Fibroblast of lung (primary cell): ENCODE results near the gene DIS3L2. TPM values are rescaled to one million over a fixed set of nuclear protein-coding genes. Genes with fewer than 3 reads are reported as not detected.
A peak's percentile ranks its signal among the peaks of the same experiment; 100 is the strongest.

Experiments used
- DNase-seq, 2 donors: peaks; one replicate each; pipeline versions ENCODE4 v3.0.0 to v3.0.0-alpha.2; 2010; ENCODE audit warnings: low read depth in 2 of 2
- H2AFZ ChIP-seq: 2 replicates; pipeline ENCODE4 v1.5.1; 2012; ENCODE audit warnings: low read length, control low read depth, inconsistent platforms
- H3K27ac ChIP-seq: 2 replicates; pipeline ENCODE4 v1.5.1; 2011; ENCODE audit warnings: low read length, control low read depth; ENCODE audit not compliant: insufficient read depth
- H3K27me3 ChIP-seq: 2 replicates; pipeline ENCODE4 v1.5.1; 2011; ENCODE audit warnings: mild to moderate bottlenecking, low read length; ENCODE audit not compliant: control insufficient read depth, insufficient read depth
- H3K36me3 ChIP-seq: 2 replicates; pipeline ENCODE4 v1.5.1; 2011; ENCODE audit warnings: low read length; ENCODE audit not compliant: control insufficient read depth, insufficient read depth
- H3K4me1 ChIP-seq: 2 replicates; pipeline ENCODE4 v1.5.1; 2011; ENCODE audit warnings: low read length; ENCODE audit not compliant: control insufficient read depth, insufficient read depth; ENCODE audit errors: extremely low read depth
- H3K4me2 ChIP-seq: 2 replicates; pipeline ENCODE4 v1.5.1; 2011; ENCODE audit warnings: low read length, control low read depth; ENCODE audit not compliant: insufficient read depth; ENCODE audit errors: extremely low read depth
- H3K4me3 ChIP-seq, 4 experiments: fragments of 200-600 bp in 1 of 4; sonication (generic) in 1 of 4; replicated peaks in 1 of 4; 2 replicates each; pipeline ENCODE4 v1.5.1; 2011 to 2016; ENCODE audit warnings: low read length in 4 of 4, low read depth in 3 of 4, mild to moderate bottlenecking in 3 of 4, control low read depth in 2 of 4, inconsistent platforms in 1 of 4, mixed read lengths in 1 of 4; ENCODE audit not compliant: insufficient read depth in 1 of 4; ENCODE audit errors: control extremely low read depth in 1 of 4
- H3K79me2 ChIP-seq: 2 replicates; pipeline ENCODE4 v1.5.1; 2012; ENCODE audit warnings: mild to moderate bottlenecking, low read length, inconsistent platforms; ENCODE audit not compliant: control insufficient read depth, insufficient read depth
- H3K9ac ChIP-seq: 2 replicates; pipeline ENCODE4 v1.5.1; 2011; ENCODE audit warnings: mild to moderate bottlenecking, low read length, control low read depth; ENCODE audit not compliant: insufficient read depth
- H3K9me3 ChIP-seq: 2 replicates; pipeline ENCODE4 v1.5.1; 2012; ENCODE audit warnings: low read depth, low read length; ENCODE audit not compliant: control insufficient read depth, insufficient read depth
- H4K20me1 ChIP-seq: 2 replicates; pipeline ENCODE4 v1.5.1; 2011; ENCODE audit warnings: low read length; ENCODE audit not compliant: control insufficient read depth, insufficient read depth; ENCODE audit errors: extremely low read depth
- EZH2 ChIP-seq: IDR thresholded peaks from 2 replicates; pipeline ENCODE4 v1.5.1; 2012; ENCODE audit warnings: low read length, control low read depth, mild to moderate bottlenecking; ENCODE audit errors: missing control alignments
- polyA plus RNA-seq, 2 donors: library from polyadenylated mRNA; depleted of rRNA in 1 of 2; stranded (reverse) in 1 of 2; unstranded in 1 of 2; fragments of >200 nt; gene quantifications; 2 replicates each; pipeline ENCODE4 v1.2.1, GENCODE V29; 2011 to 2012; ENCODE audit warnings: missing spikeins in 1 of 2
- total RNA-seq: library from RNA; depleted of rRNA; stranded (reverse); fragments of >200 nt; gene quantifications from 2 replicates; pipeline ENCODE4 v1.2.1, GENCODE V29; 2014
- TF ChIP-seq, protein P1 (sequence below), 2 donors: IDR thresholded peaks in 1 of 2; conservative IDR thresholded peaks in 1 of 2; 1 replicate in 1 of 2; 2 replicates in 1 of 2; pipeline ENCODE4 v1.5.1; 2011 to 2012; ENCODE audit warnings: low read length in 2 of 2, control low read depth in 1 of 2, inconsistent platforms in 1 of 2, low read depth in 1 of 2, mild to moderate bottlenecking in 1 of 2

Gene DIS3L2
- total and polyA plus RNA-seq, 2 donors (not counting 1 experiment from before 2014, with no cell fraction given), result 5.2 to 15.2 TPM

DNA sequence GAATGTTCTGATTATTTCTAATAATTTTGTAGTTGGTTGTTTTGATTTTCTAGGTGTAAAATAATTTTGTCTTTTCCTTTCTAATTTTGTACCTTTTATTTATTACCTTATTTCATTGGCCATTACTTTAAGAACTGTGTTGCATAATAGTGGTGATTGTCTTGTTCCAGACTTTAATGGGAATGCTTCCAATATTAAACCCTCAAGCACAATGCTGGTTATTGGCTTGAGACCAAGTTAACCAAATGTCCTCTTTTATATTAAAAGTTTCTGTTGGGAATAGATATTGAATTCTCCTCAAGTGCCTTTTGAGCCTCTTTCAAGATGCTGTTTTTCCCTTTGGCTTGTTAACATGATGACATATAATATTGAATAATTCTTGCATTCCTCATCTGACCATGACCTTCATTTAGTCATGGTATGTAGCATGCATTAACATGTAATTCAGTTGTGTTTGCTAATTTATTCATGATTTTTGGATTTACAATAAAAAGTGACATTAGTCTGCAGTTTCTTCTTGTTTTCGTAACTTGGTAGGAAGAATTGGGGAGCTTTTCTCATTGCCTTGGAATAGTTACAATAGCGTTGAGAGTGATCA is 141.7 kb downstream of the DIS3L2 start:
- Histone ChIP-seq H3K27me3 (no peaks in the 10 kb centered on the region), H3K27ac (no peak overlapping the region), H3K9me3 (no peaks in the 10 kb centered on the region), H3K79me2 (no peaks in the 10 kb centered on the region), H3K4me1 (no peaks in the 10 kb centered on the region), H3K4me2 (no peak overlapping the region), H3K9ac (no peak overlapping the region), H3K36me3 (no peaks in the 10 kb centered on the region), H4K20me1 (no peaks in the 10 kb centered on the region), H3K4me3 (no peak overlapping the region), H2AFZ (no peak overlapping the region)
- no peak for TF ChIP-seq EZH2
- TF ChIP-seq, protein P1, sequence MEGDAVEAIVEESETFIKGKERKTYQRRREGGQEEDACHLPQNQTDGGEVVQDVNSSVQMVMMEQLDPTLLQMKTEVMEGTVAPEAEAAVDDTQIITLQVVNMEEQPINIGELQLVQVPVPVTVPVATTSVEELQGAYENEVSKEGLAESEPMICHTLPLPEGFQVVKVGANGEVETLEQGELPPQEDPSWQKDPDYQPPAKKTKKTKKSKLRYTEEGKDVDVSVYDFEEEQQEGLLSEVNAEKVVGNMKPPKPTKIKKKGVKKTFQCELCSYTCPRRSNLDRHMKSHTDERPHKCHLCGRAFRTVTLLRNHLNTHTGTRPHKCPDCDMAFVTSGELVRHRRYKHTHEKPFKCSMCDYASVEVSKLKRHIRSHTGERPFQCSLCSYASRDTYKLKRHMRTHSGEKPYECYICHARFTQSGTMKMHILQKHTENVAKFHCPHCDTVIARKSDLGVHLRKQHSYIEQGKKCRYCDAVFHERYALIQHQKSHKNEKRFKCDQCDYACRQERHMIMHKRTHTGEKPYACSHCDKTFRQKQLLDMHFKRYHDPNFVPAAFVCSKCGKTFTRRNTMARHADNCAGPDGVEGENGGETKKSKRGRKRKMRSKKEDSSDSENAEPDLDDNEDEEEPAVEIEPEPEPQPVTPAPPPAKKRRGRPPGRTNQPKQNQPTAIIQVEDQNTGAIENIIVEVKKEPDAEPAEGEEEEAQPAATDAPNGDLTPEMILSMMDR (conservative IDR thresholded peaks at IDR 0.05 in 1 of 2, IDR thresholded peaks at IDR 0.05 in 1 of 2; ENCODE audit: low read depth in 1 of 2, low read length in 2 of 2), result no peak
- DNase-seq, result peak; percentile 45 to 57

DNA sequence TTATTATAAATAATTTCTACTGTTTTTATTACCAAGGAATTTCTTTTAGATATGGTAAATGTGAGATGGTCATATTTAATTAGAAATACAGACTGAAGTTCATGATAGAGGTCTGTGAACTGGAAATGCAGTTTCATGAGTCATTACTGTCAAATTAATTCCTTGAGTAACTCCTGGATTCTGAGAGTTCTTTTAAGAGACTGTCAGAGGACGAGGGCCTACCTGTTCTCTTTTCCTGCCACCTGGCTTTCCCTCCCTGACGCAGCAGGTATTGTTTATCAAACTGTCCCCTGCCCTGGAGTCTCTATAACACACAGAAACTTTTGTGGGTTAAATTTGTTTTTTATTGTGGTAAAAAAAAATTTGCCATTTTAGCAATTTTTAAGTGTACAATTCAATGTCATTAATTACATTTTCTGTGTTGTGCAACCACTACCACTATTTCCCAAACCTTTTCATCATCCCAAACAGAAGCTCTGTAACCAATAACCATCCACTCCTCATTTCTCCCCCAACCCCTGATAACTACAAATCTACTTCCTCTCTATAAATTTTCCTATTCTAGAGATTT is 142.6 kb downstream of the DIS3L2 start:
- Histone ChIP-seq H3K9ac (no peak overlapping the region), H3K79me2 (no peaks in the 10 kb centered on the region), H3K4me1 (no peaks in the 10 kb centered on the region), H3K4me3 (no peak overlapping the region), H3K27ac (no peak overlapping the region), H3K4me2 (no peak overlapping the region), H3K36me3 (no peaks in the 10 kb centered on the region), H3K27me3 (no peaks in the 10 kb centered on the region), H3K9me3 (no peaks in the 10 kb centered on the region), H2AFZ (no peak overlapping the region), H4K20me1 (no peaks in the 10 kb centered on the region)
- peak in 1 of 2 donors; percentile 19 for DNase-seq
- TF ChIP-seq EZH2, result no peak
- TF ChIP-seq, protein P1 (conservative IDR thresholded peaks at IDR 0.05 in 1 of 2, IDR thresholded peaks at IDR 0.05 in 1 of 2; ENCODE audit: low read depth in 1 of 2, low read length in 2 of 2), result no peak

DNA sequence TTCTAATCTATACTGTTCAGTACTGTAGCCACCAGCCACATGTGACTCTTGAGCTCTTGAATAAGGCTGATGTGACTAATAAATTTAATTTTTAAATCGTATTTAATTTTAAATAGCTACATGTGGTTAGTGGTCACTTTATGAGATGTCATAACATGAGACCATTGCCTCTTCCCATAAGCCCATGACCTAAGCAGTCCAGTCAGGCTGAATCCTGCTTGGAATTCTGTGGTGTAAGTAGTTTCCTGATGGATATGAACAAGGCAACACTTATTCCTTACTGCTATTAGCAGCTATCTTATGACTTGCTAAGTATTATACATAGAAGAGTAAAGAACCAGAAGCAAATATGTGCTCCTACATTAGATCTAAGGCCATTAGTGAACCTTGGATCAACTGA is 150.0 kb downstream of the DIS3L2 start:
- Histone ChIP-seq H3K27me3 (no peaks in the 10 kb centered on the region), H3K36me3 (no peaks in the 10 kb centered on the region), H3K9ac (no peak overlapping the region), H3K4me3 (no peak overlapping the region), H3K4me1 (no peaks in the 10 kb centered on the region), H3K79me2 (no peaks in the 10 kb centered on the region), H3K27ac (no peak overlapping the region), H3K9me3 (no peaks in the 10 kb centered on the region), H3K4me2 (no peak overlapping the region), H4K20me1 (no peaks in the 10 kb centered on the region), H2AFZ (no peak overlapping the region)
- DNase-seq, result no peak
- TF ChIP-seq, protein P1 (conservative IDR thresholded peaks at IDR 0.05 in 1 of 2, IDR thresholded peaks at IDR 0.05 in 1 of 2; ENCODE audit: low read depth in 1 of 2, low read length in 2 of 2), result no peak
- no peak for TF ChIP-seq EZH2
